ENCODE results near the gene TFR2. TPM values are rescaled to one million over a fixed set of nuclear protein-coding genes. Genes with fewer than 3 reads are reported as not detected.

Gene TFR2
- total RNA-seq (2012; rRNA removed) (under 0.01 and 0.18 TPM in 2 replicates), polyA plus RNA-seq (2012; rRNA removed) (0.24 and 0.50 TPM in 2 replicates), Bru-seq, nascent RNA (percentile 4 among the genes with signal in this experiment), BruChase-seq, experiment 1, labeled RNA remaining after a 6-hour chase (percentile 9 among the genes with signal in this experiment), BruChase-seq, experiment 2, labeled RNA remaining after a 2-hour chase (not detected)
- polyA plus RNA-seq (2012; cell fraction: cytosol; rRNA removed), result 0.63 and 1.2 TPM in 2 replicates
- polyA plus RNA-seq (2012; cell fraction: nucleus; rRNA removed; ENCODE audit: low replicate concordance), result 1.1 and 2.4 TPM in 2 replicates
- long read RNA-seq, result 0 reads

DNA sequence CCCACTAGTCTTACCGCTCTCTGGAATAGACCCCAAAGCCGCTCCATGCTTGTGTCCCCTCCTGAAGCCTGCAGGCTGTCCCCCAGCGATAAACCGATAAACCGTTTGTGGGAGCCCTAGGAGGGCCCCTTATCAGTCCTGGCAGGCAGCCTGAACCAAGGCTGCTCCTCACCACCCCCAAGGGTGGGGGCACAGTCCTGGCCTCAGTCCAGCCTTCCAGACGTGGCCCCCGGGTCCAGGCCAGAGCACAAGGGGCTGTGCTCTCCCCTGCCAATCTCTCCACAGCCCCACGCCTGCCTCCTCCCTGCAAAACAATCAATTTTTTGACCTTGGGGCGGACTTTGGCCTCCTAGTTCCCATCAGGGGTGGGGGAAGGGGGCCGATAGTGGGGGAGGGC is at the start of gene TFR2:
Gene TFR2, minus strand, starts transcription at position 90 of the 397 bp plus-strand sequence. Its CDS starts 43 bp downstream, at position 47.
- no peak within 1 kb of the TSS for H2BK5ac ChIP-seq (ENCODE audit: low read depth, low read length, poor library complexity, severe bottlenecking)
- ATAC-seq (ENCODE audit: low read depth), result no peak
- no peak within 1 kb of the TSS for H2AK9ac ChIP-seq (replicated peaks; ENCODE audit: low read depth, low read length, poor library complexity)
- no peak within 1 kb of the TSS for H3K27ac ChIP-seq (ENCODE audit: insufficient read depth, low read length)
- 13% methylated on average over 3 of the region's 10 CpGs; no CpG with 5 or more reads in 1 of the 2 experiments for WGBS, 2 experiments (ENCODE audit: extremely low coverage in 2 of 2, insufficient read length in 1 of 2)
- no peak within 1 kb of the TSS for H3K23ac ChIP-seq (ENCODE audit: low read depth, low read length)
- H4K91ac ChIP-seq (ENCODE audit: insufficient read depth, low read depth, low read length), result no peak within 1 kb of the TSS
- H3K27me3 ChIP-seq (ENCODE audit: control insufficient read depth, insufficient read depth, low read length), result peaks cover 28% of the 10 kb centered on the region
- BruUV-seq (replicated peaks), result no TSS peak
- TF ChIP-seq, protein P1, sequence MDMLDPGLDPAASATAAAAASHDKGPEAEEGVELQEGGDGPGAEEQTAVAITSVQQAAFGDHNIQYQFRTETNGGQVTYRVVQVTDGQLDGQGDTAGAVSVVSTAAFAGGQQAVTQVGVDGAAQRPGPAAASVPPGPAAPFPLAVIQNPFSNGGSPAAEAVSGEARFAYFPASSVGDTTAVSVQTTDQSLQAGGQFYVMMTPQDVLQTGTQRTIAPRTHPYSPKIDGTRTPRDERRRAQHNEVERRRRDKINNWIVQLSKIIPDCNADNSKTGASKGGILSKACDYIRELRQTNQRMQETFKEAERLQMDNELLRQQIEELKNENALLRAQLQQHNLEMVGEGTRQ (IDR thresholded peaks at IDR 0.05; ENCODE audit: low read depth, low read length), result no peak
- TF ChIP-seq FOS (IDR thresholded peaks at IDR 0.05; ENCODE audit: low read depth, low read length), result no peak
- TF ChIP-seq SMC3 (IDR thresholded peaks at IDR 0.05; ENCODE audit: low read depth, low read length), result no peak
- no peak for TF ChIP-seq MAZ (IDR thresholded peaks at IDR 0.05; ENCODE audit: borderline replicate concordance, low read depth, low read length)
- no peak for TF ChIP-seq RCOR1 (IDR thresholded peaks at IDR 0.05; ENCODE audit: insufficient replicate concordance, low read length)
- TF ChIP-seq POLR2A (IDR thresholded peaks at IDR 0.05; ENCODE audit: low read depth, low read length), result no peak
- TF ChIP-seq, protein P2, sequence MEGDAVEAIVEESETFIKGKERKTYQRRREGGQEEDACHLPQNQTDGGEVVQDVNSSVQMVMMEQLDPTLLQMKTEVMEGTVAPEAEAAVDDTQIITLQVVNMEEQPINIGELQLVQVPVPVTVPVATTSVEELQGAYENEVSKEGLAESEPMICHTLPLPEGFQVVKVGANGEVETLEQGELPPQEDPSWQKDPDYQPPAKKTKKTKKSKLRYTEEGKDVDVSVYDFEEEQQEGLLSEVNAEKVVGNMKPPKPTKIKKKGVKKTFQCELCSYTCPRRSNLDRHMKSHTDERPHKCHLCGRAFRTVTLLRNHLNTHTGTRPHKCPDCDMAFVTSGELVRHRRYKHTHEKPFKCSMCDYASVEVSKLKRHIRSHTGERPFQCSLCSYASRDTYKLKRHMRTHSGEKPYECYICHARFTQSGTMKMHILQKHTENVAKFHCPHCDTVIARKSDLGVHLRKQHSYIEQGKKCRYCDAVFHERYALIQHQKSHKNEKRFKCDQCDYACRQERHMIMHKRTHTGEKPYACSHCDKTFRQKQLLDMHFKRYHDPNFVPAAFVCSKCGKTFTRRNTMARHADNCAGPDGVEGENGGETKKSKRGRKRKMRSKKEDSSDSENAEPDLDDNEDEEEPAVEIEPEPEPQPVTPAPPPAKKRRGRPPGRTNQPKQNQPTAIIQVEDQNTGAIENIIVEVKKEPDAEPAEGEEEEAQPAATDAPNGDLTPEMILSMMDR (conservative IDR thresholded peaks at IDR 0.05; ENCODE audit: low read depth, low read length), result no peak
- TF ChIP-seq, protein P3, sequence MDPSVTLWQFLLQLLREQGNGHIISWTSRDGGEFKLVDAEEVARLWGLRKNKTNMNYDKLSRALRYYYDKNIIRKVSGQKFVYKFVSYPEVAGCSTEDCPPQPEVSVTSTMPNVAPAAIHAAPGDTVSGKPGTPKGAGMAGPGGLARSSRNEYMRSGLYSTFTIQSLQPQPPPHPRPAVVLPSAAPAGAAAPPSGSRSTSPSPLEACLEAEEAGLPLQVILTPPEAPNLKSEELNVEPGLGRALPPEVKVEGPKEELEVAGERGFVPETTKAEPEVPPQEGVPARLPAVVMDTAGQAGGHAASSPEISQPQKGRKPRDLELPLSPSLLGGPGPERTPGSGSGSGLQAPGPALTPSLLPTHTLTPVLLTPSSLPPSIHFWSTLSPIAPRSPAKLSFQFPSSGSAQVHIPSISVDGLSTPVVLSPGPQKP (IDR thresholded peaks at IDR 0.05; ENCODE audit: borderline replicate concordance, low read depth, low read length), result no peak
- no peak for TF ChIP-seq NFE2L2 (IDR thresholded peaks at IDR 0.05; ENCODE audit: low read depth, low read length)
- TF ChIP-seq MXI1 (IDR thresholded peaks at IDR 0.05; ENCODE audit: borderline replicate concordance, low read depth, low read length), result no peak
- no peak for TF ChIP-seq CEBPB (IDR thresholded peaks at IDR 0.05; ENCODE audit: low read depth, low read length)
- TF ChIP-seq RFX5 (IDR thresholded peaks at IDR 0.05; ENCODE audit: low read depth, low read length), result no peak
- TF ChIP-seq RAD21 (IDR thresholded peaks at IDR 0.05; ENCODE audit: low read length), result no peak
- no peak for TF ChIP-seq CHD1 (IDR thresholded peaks at IDR 0.05; ENCODE audit: low read depth, low read length)
- TF ChIP-seq MAFK (IDR thresholded peaks at IDR 0.05; ENCODE audit: low read depth, low read length), result no peak
- H4K5ac ChIP-seq (ENCODE audit: low read depth, low read length), result no peak within 1 kb of the TSS
- H3K4me2 ChIP-seq (ENCODE audit: low read depth, low read length), result no peak within 1 kb of the TSS
- H2BK15ac ChIP-seq (ENCODE audit: low read depth, low read length), result no peak within 1 kb of the TSS
- no peak for DNase-seq
- intact Hi-C loops (cut with micrococcal nuclease), result no loop called here
- no peaks in the 10 kb centered on the region for H3K9me1 ChIP-seq (ENCODE audit: insufficient read depth, low read length)
- no peaks in the 10 kb centered on the region for H4K20me1 ChIP-seq (ENCODE audit: insufficient read depth, low read length)
- H3K18ac ChIP-seq (ENCODE audit: low read depth, low read length), result no peak within 1 kb of the TSS
- H3K4me1 ChIP-seq (ENCODE audit: control insufficient read depth, insufficient read depth, low read length), result no peaks in the 10 kb centered on the region
- no peak within 1 kb of the TSS for H3K4me3 ChIP-seq (ENCODE audit: insufficient read depth, low read depth, low read length)
- POLR2A ChIA-PET (ENCODE audit: unreplicated experiment), result no interaction called here
- no peaks in the 10 kb centered on the region for H3K79me1 ChIP-seq (ENCODE audit: low read depth in 1 of 2, low read length in 2 of 2)
- no peak within 1 kb of the TSS for H3K14ac ChIP-seq (replicated peaks; ENCODE audit: low read depth, low read length)
- peak within 1 kb of the TSS; percentile 33 for H2AFZ ChIP-seq (replicated peaks; ENCODE audit: low read length, poor library complexity)
- no peak within 1 kb of the TSS for H2BK120ac ChIP-seq (ENCODE audit: low read depth, low read length)
- no peak within 1 kb of the TSS for H4K8ac ChIP-seq (ENCODE audit: low read depth in 2 of 2, low read length in 2 of 2)
- dilution Hi-C loops (cut with HindIII; ENCODE audit: low sequenced_read_pairs, unreplicated experiment), result no loop called here
- H2AK5ac ChIP-seq (ENCODE audit: low read depth, low read length), result no peak within 1 kb of the TSS
- H2BK20ac ChIP-seq (ENCODE audit: low read depth, low read length), result no peak within 1 kb of the TSS
- H3K36me3 ChIP-seq (ENCODE audit: control insufficient read depth, insufficient read depth, low read length), result no peaks in the 10 kb centered on the region
- no peak within 1 kb of the TSS for H3K4ac ChIP-seq (ENCODE audit: low read depth, low read length)
- in situ Hi-C loops (cut with MboI; ENCODE audit: low sequenced_read_pairs), result no loop called here
- H3K9ac ChIP-seq (ENCODE audit: low read depth, low read length), result no peak within 1 kb of the TSS
- no peaks in the 10 kb centered on the region for H3K9me3 ChIP-seq (ENCODE audit: control insufficient read depth, insufficient read depth, low read length)
- CTCF ChIA-PET, result no interaction called here
- H3K56ac ChIP-seq (ENCODE audit: extremely low read depth, insufficient read depth, low read length), result no peak within 1 kb of the TSS

Data from IMR-90 (cell line).